Stimulated activated naive CD8-positive, alpha-beta T cell treated with anti-CD3 and anti-CD28 coated beads, Interleukin-15, amount 100 ng/mL, for 72 hours (primary cell): ENCODE measurements around the gene ZNF276.

Source experiments
- ATAC-seq: fragments of 150-1000 bp; cut with Tn5 transposase; 2 replicates; pipeline ENCODE4 v1.10.0; 2021; ENCODE audit warnings: mild to moderate bottlenecking, moderate library complexity
- DNase-seq, 2 donors: peaks; one replicate each; pipeline ENCODE4 v3.0.0; 2021 to 2022
- H3K27ac Mint-ChIP-seq, 2 donors: one replicate each; pipeline ENCODE4 v1.8.0; 2022; ENCODE audit warnings: mild to moderate bottlenecking in 2 of 2, mixed read lengths in 2 of 2, moderate library complexity in 2 of 2
- H3K27me3 Mint-ChIP-seq: one replicate; pipeline ENCODE4 v1.8.0; 2022; ENCODE audit warnings: mixed read lengths
- H3K4me1 Mint-ChIP-seq: one replicate; pipeline ENCODE4 v1.8.0; 2022; ENCODE audit warnings: mild to moderate bottlenecking, mixed read lengths
- H3K4me3 Mint-ChIP-seq, 2 donors: one replicate each; pipeline ENCODE4 v1.8.0; 2022; ENCODE audit warnings: mild to moderate bottlenecking in 2 of 2, mixed read lengths in 2 of 2, moderate library complexity in 1 of 2
- H3K9me3 Mint-ChIP-seq, 2 donors: one replicate each; pipeline ENCODE4 v1.8.0; 2022; ENCODE audit warnings: mixed read lengths in 2 of 2

Gene ZNF276

DNA sequence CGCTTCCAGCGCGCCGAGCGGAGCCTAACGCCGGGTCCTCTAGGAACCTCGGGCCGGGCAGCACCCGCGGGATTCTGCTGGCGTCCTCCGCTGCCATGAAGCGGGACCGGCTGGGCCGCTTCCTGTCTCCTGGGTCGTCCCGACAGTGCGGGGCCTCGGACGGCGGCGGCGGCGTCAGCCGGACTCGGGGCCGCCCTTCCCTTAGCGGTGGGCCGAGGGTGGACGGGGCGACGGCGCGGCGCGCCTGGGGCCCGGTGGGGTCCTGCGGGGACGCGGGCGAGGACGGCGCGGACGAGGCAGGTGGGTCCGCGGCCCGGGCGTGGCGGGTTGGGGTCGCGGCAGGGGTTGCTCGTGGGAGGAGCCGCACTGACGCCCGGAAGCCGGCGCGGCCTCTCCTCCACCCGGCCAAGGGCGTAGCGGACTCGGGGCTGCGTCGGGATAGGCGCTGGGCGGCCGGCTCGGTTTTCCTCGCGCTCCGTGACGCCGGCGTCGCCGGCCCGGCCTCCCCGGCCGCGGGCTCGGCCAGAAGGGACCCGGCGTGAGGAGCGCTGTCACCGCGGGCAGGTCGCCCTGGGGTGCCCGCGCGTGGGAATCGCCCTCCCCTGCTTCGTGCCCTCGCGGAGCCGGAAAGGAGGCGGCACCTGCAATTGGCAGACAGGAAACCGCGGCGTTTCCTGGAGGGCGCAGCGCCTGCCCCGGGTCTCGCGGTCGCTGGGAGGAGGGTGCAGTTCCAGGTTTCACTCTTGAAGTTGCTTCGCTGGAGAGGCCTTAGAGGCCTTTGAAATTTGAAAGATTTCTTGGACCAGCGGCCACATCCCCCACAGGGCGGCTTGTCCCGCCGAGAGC lies 432 bp downstream of the ZNF276 start:
- Mint-ChIP-seq H3K27ac (peak overlapping the region in 1 of 2 donors; percentile 93), H3K9me3 (no peaks in the 10 kb centered on the region), H3K4me3 (peak overlapping the region; percentile 88 to 93), H3K27me3 (no peaks in the 10 kb centered on the region), H3K4me1 (peaks cover 62% of the 10 kb centered on the region)
- DNase-seq = peak; percentile 74 to 82
- peak; percentile 32 for ATAC-seq

DNA sequence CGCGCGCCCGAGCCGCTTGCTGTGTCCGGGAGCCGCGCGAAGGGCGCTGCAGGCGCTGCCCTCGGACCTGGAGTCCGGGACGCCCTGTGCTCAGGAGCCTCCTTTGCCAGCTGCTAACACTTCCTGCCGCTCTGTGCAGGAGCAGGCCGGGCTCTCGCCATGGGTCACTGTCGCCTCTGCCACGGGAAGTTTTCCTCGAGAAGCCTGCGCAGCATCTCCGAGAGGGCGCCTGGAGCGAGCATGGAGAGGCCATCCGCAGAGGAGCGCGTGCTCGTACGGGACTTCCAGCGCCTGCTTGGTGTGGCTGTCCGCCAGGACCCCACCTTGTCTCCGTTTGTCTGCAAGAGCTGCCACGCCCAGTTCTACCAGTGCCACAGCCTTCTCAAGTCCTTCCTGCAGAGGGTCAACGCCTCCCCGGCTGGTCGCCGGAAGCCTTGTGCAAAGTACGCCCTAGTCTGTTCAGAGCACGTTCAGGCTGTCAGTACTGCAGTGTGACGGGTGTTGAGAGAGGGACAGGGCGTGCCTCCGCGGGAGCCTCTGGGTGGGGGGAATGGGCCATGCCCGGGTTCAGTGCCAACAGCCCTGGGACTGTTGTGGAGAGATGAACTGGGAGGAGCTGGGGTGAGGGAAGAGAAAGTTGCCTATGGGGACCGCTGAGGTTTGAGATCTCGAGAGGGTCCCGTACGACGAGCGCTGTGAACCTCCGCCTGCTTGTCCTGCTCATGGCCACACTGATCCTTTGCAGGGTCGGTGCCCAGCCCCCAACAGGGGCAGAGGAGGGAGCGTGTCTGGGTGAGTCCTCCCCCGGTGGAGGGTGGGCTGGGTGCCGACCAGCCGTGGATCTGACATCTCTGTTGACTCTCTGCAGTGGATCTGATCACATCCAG lies 1.3 kb downstream of the ZNF276 start:
- Mint-ChIP-seq H3K9me3 (no peaks in the 10 kb centered on the region), H3K4me1 (peaks cover 65% of the 10 kb centered on the region), H3K4me3 (peak overlapping the region; percentile 88 to 93), H3K27ac (peak overlapping the region; percentile 77 to 93), H3K27me3 (no peaks in the 10 kb centered on the region)
- peak; percentile 41 for ATAC-seq
- peak; percentile 71 to 77 for DNase-seq

DNA sequence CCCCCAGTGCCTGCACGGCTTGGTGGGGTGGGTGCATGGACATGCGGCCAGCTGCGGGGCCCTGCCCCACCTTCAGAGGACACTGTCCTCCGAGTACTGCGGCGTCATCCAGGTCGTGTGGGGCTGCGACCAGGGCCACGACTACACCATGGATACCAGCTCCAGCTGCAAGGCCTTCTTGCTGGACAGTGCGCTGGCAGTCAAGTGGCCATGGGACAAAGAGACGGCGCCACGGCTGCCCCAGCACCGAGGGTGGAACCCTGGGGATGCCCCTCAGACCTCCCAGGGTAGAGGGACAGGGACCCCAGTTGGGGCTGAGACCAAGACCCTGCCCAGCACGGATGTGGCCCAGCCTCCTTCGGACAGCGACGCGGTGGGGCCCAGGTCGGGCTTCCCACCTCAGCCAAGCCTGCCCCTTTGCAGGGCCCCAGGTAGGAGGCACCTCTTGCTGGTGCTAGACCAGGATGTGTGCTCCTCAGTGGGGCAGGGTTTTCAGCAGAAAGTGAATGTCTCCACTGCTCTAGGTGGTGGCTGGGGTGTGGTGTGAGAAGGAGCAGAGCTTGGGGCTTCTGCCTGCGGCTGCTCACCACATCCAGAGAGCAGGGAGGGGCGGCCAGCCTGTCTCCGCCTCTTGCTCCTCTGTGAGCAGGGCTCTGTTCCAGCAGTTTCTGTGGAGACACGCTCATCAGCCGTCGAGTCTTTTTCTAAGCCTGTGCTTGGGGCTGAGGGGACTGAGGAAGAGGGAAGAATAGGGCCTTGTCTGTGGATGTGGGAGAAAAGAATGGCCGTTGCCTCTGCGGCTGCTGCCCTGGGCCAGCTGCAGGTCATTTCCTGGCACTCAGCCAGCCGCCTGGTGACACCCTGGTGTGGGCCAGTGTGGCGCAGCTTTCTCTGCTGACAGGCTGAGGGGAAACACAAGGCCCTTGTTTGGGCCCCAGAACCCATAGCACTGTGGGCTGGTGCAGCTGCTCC lies 2.2 kb downstream of the ZNF276 start:
- Mint-ChIP-seq H3K9me3 (no peaks in the 10 kb centered on the region), H3K4me3 (peak overlapping the region; percentile 88 to 93), H3K4me1 (peaks cover 59% of the 10 kb centered on the region), H3K27me3 (no peaks in the 10 kb centered on the region), H3K27ac (peak overlapping the region; percentile 74 to 82)
- ATAC-seq (peak; percentile 82), DNase-seq (peak; percentile 85 to 92)

- Mint-ChIP-seq H3K27ac (peak overlapping the region; percentile 49 to 54), H3K27me3 (no peaks in the 10 kb centered on the region), H3K4me1 (peaks cover 73% of the 10 kb centered on the region), H3K9me3 (no peaks in the 10 kb centered on the region), H3K4me3 (no peak overlapping the region)
- ATAC-seq = no peak
- DNase-seq = no peak
These were observed 6.2 kb downstream of the ZNF276 start for GRCh38 chr16:89727406-89728120.

- no peak overlapping the region for H3K4me3 Mint-ChIP-seq
- ATAC-seq = no peak
- peak overlapping the region in 1 of 2 donors; percentile 54 for H3K27ac Mint-ChIP-seq
These were observed 8.0 kb downstream of the ZNF276 start for GRCh38 chr16:89729293-89729692.

GRCh38 chr16:89729863-89730593 lies 8.7 kb downstream of the ZNF276 start:
- Mint-ChIP-seq H3K9me3 (no peaks in the 10 kb centered on the region), H3K27ac (peak overlapping the region in 1 of 2 donors; percentile 67)
- ATAC-seq = no peak

More at GRCh38 chr16:89729293-89729692, 8.0 kb downstream of the ZNF276 start:
- H3K27me3 Mint-ChIP-seq = no peaks in the 10 kb centered on the region
- DNase-seq = no peak
- peaks cover 62% of the 10 kb centered on the region for H3K4me1 Mint-ChIP-seq
- no peaks in the 10 kb centered on the region for H3K9me3 Mint-ChIP-seq

GRCh38 chr16:89730610-89731234 lies 9.4 kb downstream of the ZNF276 start:
- H3K9me3 Mint-ChIP-seq = no peaks in the 10 kb centered on the region
- H3K4me1 Mint-ChIP-seq = peaks cover 54% of the 10 kb centered on the region
- no peak for ATAC-seq
- DNase-seq = no peak
- H3K4me3 Mint-ChIP-seq = no peak overlapping the region
- peak overlapping the region in 1 of 2 donors; percentile 67 for H3K27ac Mint-ChIP-seq
- H3K27me3 Mint-ChIP-seq = no peaks in the 10 kb centered on the region

More at GRCh38 chr16:89729863-89730593, 8.7 kb downstream of the ZNF276 start:
- Mint-ChIP-seq H3K4me1 (peaks cover 54% of the 10 kb centered on the region), H3K27me3 (no peaks in the 10 kb centered on the region), H3K4me3 (no peak overlapping the region)
- no peak for DNase-seq

GRCh38 chr16:89732142-89732917 lies 11.0 kb downstream of the ZNF276 start:
- no peaks in the 10 kb centered on the region for H3K27me3 Mint-ChIP-seq
- H3K4me1 Mint-ChIP-seq = peaks cover 56% of the 10 kb centered on the region
- DNase-seq (no peak), ATAC-seq (peak; percentile 50)
- H3K4me3 Mint-ChIP-seq = no peak overlapping the region
- peak overlapping the region in 1 of 2 donors; percentile 79 for H3K27ac Mint-ChIP-seq
- no peaks in the 10 kb centered on the region for H3K9me3 Mint-ChIP-seq

GRCh38 chr16:89732918-89733242 lies 11.5 kb downstream of the ZNF276 start:
- ATAC-seq (no peak), DNase-seq (no peak)
- Mint-ChIP-seq H3K9me3 (no peaks in the 10 kb centered on the region), H3K27ac (peak overlapping the region; percentile 12 to 37), H3K4me1 (peaks cover 56% of the 10 kb centered on the region), H3K27me3 (no peaks in the 10 kb centered on the region), H3K4me3 (no peak overlapping the region)

- no peak for DNase-seq
- Mint-ChIP-seq H3K27me3 (no peaks in the 10 kb centered on the region), H3K9me3 (no peaks in the 10 kb centered on the region), H3K27ac (peak overlapping the region in 1 of 2 donors; percentile 12), H3K4me1 (peaks cover 59% of the 10 kb centered on the region), H3K4me3 (no peak overlapping the region)
- ATAC-seq = no peak
These were observed 12.0 kb downstream of the ZNF276 start for GRCh38 chr16:89733322-89733721.

- no peak for DNase-seq
- ATAC-seq = no peak
- no peaks in the 10 kb centered on the region for H3K27me3 Mint-ChIP-seq
- H3K27ac Mint-ChIP-seq = no peak overlapping the region
- H3K4me1 Mint-ChIP-seq = peaks cover 61% of the 10 kb centered on the region
- no peak overlapping the region for H3K4me3 Mint-ChIP-seq
- no peaks in the 10 kb centered on the region for H3K9me3 Mint-ChIP-seq
These were observed 12.5 kb downstream of the ZNF276 start for GRCh38 chr16:89733792-89734191.

DNA sequence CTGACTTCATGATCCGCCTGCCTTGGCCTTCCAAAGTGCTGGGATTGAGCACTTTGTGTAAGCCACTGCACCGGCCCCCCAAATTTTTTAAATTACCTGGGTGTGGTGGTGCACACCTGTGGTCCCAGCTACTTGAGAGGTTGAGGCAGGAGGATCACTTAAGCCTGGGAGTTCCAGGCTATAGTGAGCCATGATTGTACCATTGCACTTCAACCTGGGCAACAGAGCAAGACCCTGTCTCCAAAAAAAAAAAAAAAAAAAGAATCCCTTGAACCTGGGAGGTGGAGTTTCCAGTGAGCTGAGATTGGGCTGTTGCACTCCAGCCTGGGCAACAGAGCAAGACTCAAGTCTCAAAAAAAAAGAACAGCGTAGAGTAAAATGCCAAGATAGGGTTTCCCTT lies 15.2 kb downstream of the ZNF276 start:
- DNase-seq (no peak), ATAC-seq (no peak)
- H3K27me3 Mint-ChIP-seq = no peaks in the 10 kb centered on the region
- peaks cover 44% of the 10 kb centered on the region for H3K4me1 Mint-ChIP-seq
- no peak overlapping the region for H3K4me3 Mint-ChIP-seq
- no peak overlapping the region for H3K27ac Mint-ChIP-seq
- H3K9me3 Mint-ChIP-seq = no peaks in the 10 kb centered on the region
